C4-2B (cell line): ENCODE measurements around the gene CTSH.

ENCODE experiments used
- H3K27ac ChIP-seq: fragments of 450-650 bp; 2 replicates; pipeline ENCODE4 v1.5.1; 2017
- ZFX ChIP-seq: fragments of 450-650 bp; IDR thresholded peaks from 2 replicates; pipeline ENCODE4 v1.6.1; 2017
- TF ChIP-seq, protein P1 (sequence below): fragments of 450-650 bp; conservative IDR thresholded peaks from 2 replicates; pipeline ENCODE4 v1.5.1; 2017; ENCODE audit warnings: mild to moderate bottlenecking

The CTSH gene, protein sequence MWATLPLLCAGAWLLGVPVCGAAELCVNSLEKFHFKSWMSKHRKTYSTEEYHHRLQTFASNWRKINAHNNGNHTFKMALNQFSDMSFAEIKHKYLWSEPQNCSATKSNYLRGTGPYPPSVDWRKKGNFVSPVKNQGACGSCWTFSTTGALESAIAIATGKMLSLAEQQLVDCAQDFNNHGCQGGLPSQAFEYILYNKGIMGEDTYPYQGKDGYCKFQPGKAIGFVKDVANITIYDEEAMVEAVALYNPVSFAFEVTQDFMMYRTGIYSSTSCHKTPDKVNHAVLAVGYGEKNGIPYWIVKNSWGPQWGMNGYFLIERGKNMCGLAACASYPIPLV

DNA sequence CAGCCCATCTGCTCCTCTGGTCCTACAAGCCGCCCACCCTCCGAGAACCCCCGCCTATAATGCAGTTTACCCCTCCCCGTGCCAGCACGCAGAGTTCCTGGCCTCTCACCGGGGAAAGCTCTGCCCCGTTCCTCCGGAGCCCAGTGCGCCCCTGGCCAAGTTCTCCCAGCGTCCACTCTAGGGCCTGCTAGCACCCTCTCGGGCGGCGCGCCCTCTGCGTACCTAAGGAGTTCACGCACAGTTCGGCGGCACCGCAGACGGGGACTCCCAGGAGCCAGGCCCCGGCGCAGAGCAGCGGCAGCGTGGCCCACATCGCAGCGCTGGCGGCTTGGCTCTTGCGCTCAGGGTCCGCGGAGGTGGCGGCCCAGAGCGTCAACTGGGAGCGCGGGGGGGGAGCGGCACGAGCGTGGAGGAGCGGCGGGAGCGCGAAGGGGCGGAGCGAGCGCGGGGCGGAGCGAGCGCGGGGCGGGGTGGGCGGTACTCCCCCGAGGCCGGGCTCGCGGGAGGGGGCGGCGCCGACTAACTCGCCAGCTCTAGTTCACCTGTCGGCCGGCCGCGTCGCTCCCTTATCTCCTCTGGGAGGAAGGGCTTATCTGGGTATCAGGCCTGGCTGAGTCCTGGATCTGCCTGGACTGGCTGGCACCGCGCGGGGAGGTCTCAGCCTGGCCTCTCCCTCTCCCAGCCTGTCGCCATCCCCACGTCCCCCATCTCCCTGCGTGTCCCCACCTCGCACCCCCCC, at the start of gene CTSH:
Gene CTSH (minus strand): TSS at position 378 of the 739 bp plus-strand sequence. CDS start 65 bp downstream, at position 313.
- peak; percentile 76; the same call in 1 of the 2 replicates for TF ChIP-seq ZFX
- TF ChIP-seq, protein P1, sequence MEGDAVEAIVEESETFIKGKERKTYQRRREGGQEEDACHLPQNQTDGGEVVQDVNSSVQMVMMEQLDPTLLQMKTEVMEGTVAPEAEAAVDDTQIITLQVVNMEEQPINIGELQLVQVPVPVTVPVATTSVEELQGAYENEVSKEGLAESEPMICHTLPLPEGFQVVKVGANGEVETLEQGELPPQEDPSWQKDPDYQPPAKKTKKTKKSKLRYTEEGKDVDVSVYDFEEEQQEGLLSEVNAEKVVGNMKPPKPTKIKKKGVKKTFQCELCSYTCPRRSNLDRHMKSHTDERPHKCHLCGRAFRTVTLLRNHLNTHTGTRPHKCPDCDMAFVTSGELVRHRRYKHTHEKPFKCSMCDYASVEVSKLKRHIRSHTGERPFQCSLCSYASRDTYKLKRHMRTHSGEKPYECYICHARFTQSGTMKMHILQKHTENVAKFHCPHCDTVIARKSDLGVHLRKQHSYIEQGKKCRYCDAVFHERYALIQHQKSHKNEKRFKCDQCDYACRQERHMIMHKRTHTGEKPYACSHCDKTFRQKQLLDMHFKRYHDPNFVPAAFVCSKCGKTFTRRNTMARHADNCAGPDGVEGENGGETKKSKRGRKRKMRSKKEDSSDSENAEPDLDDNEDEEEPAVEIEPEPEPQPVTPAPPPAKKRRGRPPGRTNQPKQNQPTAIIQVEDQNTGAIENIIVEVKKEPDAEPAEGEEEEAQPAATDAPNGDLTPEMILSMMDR = no peak
- peak within 1 kb of the TSS; percentile 73 for H3K27ac ChIP-seq

DNA sequence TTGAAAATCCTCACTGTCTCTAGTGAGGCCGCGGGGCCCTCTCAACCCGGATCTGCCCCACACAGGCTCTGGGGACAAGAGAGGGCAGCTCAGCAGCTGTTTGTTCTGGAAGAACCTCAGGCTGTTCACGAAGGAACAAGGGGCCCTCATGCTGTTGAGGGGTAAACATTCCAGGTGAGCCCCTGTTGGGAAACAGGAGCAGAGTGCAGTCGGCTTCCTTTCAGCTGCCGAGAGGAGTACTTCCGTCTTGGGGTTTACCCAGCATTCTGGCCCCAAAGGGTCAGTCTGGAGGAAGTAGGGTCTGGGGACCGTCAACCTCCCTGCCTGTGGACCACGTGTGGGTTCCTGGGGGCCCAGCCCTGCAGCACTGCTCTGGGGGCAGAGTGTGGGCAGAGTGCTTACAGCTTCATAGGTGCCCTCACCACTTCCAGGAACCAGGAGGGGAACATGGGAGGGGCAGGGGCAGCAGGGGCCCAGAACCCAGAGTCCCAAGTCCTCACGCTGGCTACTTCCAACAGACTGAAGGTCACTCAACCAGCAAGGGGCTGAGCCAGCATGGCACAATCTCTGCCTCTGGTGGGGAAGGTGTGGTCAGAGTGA, 49.2 kb upstream of the CTSH start:
- H3K27ac ChIP-seq = no peak overlapping the region
- TF ChIP-seq, protein P1 = no peak
- TF ChIP-seq ZFX = no peak

DNA sequence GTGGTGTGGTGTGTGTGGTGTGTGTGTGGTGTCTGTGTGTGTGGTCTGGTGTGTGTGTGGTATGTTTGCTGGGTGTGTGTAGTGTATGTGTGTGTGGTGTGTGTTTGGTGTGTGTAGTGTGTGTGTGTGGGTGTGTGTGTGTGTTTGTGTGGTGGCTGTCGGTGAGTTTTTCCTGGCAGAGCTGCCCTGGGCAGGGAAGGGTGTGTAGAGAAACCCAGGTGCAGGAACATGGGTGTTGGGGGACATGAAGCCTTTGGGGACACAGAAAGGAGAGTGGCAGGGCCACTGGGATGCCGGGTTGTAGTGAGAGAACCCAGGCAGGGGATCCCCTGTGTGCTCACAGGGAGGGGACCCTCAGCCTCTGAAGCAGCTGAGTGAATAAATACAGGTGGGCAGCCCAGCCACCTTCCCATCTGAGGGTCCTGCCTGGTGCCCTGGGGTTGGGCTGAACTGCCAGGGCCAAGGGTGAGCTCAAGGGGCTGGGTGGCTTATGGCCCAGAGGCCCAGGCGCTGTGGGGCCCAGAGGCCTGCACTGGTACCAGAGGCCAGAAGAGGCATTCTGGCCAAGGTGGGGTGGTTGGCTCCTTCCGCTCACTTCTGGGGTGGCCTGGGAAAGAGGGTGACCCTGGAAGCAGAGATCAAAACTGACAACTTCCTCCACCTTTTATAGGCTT, 48.5 kb upstream of the CTSH start:
- TF ChIP-seq, protein P1 = no peak
- no peak for TF ChIP-seq ZFX
- H3K27ac ChIP-seq = no peak overlapping the region

DNA sequence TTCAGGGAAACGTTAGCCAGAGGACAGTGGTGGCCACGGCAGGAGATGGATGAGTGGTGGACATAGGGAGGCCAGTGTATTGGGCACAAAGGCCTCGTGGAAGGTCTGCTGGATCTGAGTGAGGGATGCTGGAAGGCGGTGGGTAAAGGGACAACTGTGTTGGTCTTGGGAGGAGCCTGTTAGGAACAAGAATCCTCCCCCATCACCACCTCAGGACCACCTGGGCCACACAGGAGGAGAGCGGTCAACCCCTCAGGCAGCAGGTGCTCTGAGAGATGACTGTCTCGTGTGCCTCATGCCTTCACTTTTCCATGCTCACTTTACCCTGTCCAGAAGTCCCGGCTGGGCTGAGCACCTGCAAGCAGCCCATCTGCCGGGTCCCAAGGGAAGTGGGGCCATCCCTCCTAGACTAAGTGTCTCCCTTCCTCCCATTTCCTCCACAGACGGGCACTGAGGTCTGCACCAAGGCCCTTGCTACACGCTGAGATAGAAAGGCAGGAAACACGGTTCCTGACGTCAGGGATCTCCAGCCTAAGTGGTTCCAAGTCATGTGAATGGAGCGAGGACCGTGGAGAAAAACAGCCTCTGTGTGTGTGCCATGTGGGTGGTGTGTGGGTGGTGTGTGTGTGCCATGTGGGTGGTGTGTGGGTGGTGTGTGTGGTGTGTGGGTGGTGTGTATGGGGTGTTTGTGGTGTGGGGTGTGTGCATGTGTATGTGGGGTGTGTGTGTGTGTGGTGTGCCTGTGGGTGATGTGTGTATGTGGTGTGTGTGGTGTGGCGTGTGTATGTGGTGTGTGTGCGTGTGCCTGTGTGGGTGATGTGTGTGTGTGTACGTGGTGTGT, 47.8 kb upstream of the CTSH start:
- no peak overlapping the region for H3K27ac ChIP-seq
- TF ChIP-seq ZFX = no peak
- TF ChIP-seq, protein P1 = no peak

DNA sequence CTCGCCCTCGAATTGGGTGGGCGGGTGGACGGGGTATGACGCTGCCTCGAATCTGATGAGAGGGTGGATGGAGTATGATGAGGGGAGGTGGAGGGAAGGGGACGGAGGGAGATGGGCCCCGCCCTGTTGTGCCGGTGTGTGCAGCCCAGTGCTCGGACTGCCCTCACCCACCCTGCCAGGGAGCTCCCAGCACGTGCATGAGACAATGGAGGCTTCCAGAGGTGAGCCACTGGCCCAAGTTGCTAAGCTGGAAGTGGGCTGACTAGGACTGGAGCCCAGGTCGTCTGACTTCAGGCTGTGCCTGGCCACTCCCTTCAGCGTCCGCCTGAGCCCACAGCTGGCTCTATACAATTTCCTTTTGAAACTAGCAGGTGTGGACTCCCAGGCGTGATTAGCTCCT, 47.0 kb upstream of the CTSH start:
- TF ChIP-seq, protein P1 = no peak
- TF ChIP-seq ZFX = no peak
- no peak overlapping the region for H3K27ac ChIP-seq

DNA sequence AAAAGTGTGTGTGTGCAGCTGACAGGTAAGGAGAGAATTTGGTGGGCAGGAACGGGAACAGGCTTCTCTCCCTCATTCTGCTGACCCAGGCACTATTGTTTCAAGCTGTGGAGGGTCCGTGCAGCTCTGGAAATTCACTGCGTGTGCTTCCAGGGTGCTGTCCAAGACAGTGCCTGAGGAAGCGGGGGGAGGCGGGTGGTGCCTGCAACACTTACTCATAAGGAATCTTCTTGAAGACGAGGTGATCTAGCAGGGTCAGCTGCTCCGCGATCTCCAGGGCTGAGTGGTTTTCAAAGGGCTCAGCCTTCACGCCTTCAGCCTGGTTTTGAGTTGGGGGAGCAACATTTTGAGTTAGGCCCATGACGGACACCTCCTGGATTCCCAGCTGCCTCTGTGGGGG, 46.6 kb upstream of the CTSH start:
- H3K27ac ChIP-seq = no peak overlapping the region

More for the DNA sequence above, 46.6 kb upstream of the CTSH start:
- TF ChIP-seq, protein P1 = no peak
- TF ChIP-seq ZFX = no peak
